OCI-LY7 (cell line): ENCODE measurements around the gene UGT1A4. TPM values are rescaled to one million over a fixed set of nuclear protein-coding genes. Genes with fewer than 3 reads are reported as not detected.

Experiments
- BruUV-seq: library from RNA; stranded (reverse); fragments of 400-500 nt; replicated peaks from 2 replicates; lab custom pipeline; 2021; lab: Mats Ljungman, UMichigan
- CTCF ChIA-PET: fragments of 300-600 bp; sonication (Branson Sonifier 250); formaldehyde crosslinking; loops from one replicate; lab custom pipeline; 2022; ENCODE audit warnings: antibody characterized with exemption; ENCODE audit not compliant: unreplicated experiment; lab: Charles Lee
- POLR2A ChIA-PET: fragments of 300-600 bp; sonication (Branson Sonifier 250); formaldehyde crosslinking; loops from one replicate; lab custom pipeline; 2022; ENCODE audit warnings: antibody characterized with exemption; lab: Charles Lee
- DNase-seq: peaks from one replicate; pipeline ENCODE4 v3.0.0-alpha.2; 2015; ENCODE audit warnings: low spot score
- H2AFZ ChIP-seq: fragments of 200-600 bp; sonication (generic), shearing (Covaris generic); 2 replicates; pipeline ENCODE4 v1.6.1; 2014; ENCODE audit warnings: mild to moderate bottlenecking, antibody characterized with exemption, low read length, moderate library complexity
- H3K27ac ChIP-seq: fragments of 200-600 bp; sonication (generic); 2 replicates; pipeline ENCODE4 v1.5.1; 2014; ENCODE audit warnings: mixed run types, low read depth, mild to moderate bottlenecking, moderate library complexity, low read length, inconsistent platforms; ENCODE audit not compliant: poor library complexity, severe bottlenecking
- H3K36me3 ChIP-seq: fragments of 200-600 bp; sonication (generic); 2 replicates; pipeline ENCODE4 v1.6.1; 2014; ENCODE audit warnings: mild to moderate bottlenecking, antibody characterized with exemption, low read length, moderate library complexity, mixed read lengths; ENCODE audit not compliant: insufficient read depth
- H3K4me1 ChIP-seq: fragments of 200-600 bp; sonication (generic); 2 replicates; pipeline ENCODE4 v1.5.1; 2014; ENCODE audit warnings: mild to moderate bottlenecking, low read length; ENCODE audit not compliant: insufficient read depth, poor library complexity, severe bottlenecking
- H3K4me2 ChIP-seq: fragments of 200-600 bp; sonication (generic); 2 replicates; pipeline ENCODE4 v1.6.1; 2014; ENCODE audit warnings: mild to moderate bottlenecking, low read length
- H3K4me3 ChIP-seq: fragments of 200-600 bp; sonication (generic); 2 replicates; pipeline ENCODE4 v1.5.1; 2014; ENCODE audit warnings: mild to moderate bottlenecking, low read depth, low read length; ENCODE audit not compliant: poor library complexity, severe bottlenecking
- H3K79me2 ChIP-seq: fragments of 200-600 bp; sonication (generic); 2 replicates; pipeline ENCODE4 v1.6.1; 2016; ENCODE audit warnings: low read depth, mild to moderate bottlenecking, low read length, moderate library complexity, mixed read lengths; ENCODE audit not compliant: insufficient read depth
- H3K9me2 ChIP-seq: fragments of 200-600 bp; sonication (generic); 2 replicates; pipeline ENCODE4 v1.6.1; 2016; ENCODE audit warnings: mild to moderate bottlenecking, low read length, mixed read lengths; ENCODE audit not compliant: insufficient read depth
- H3K9me3 ChIP-seq: fragments of 200-600 bp; sonication (generic); 2 replicates; pipeline ENCODE4 v1.6.1; 2014; ENCODE audit warnings: mild to moderate bottlenecking, mixed run types, low read length, mixed read lengths
- H4K20me1 ChIP-seq: fragments of 200-600 bp; sonication (generic); 2 replicates; pipeline ENCODE4 v1.6.1; 2014; ENCODE audit warnings: mild to moderate bottlenecking, antibody characterized with exemption, low read length, moderate library complexity, mixed read lengths; ENCODE audit not compliant: insufficient read depth
- CTCF ChIP-seq: fragments of 200-600 bp; sonication (generic); conservative IDR thresholded peaks from 2 replicates; pipeline ENCODE4 v1.5.1; 2014; ENCODE audit warnings: mild to moderate bottlenecking, antibody characterized with exemption, low read length, moderate library complexity, mixed read lengths
- EZH2phosphoT487 ChIP-seq: fragments of 200-600 bp; sonication (generic); IDR thresholded peaks from 2 replicates; pipeline ENCODE4 v1.6.1; 2018; ENCODE audit warnings: low read depth, borderline replicate concordance, mild to moderate bottlenecking, mixed run types, antibody characterized with exemption, low read length, moderate library complexity, mixed read lengths
- intact Hi-C: fragments of 100-400 bp; cut with micrococcal nuclease; formaldehyde crosslinking; loops from one replicate; pipeline ENCODE4 v1.10.0; 2022; ENCODE audit not compliant: unreplicated experiment
- total RNA-seq, 2 experiments: library from RNA; depleted of rRNA in 1 of 2; stranded (reverse); fragments of >200 nt in 1 of 2; shearing (Covaris generic) in 1 of 2; gene quantifications; 2 replicates each; pipeline ENCODE4 v1.2.3, GENCODE V29; 2014 to 2022

The UGT1A4 gene
- total RNA-seq, 2 experiments from 2014 or later, result not detected

GRCh38 chr2:233754872-233755611, 36.5 kb downstream of the UGT1A4 start:
- no TSS peak for BruUV-seq
- POLR2A ChIA-PET, result no interaction called here

GRCh38 chr2:233756429-233757081, 38.0 kb downstream of the UGT1A4 start:
- Histone ChIP-seq H3K4me3 (no peak overlapping the region), H3K4me2 (no peak overlapping the region), H3K27ac (no peak overlapping the region), H3K9me3 (no peaks in the 10 kb centered on the region), H2AFZ (no peak overlapping the region), H3K79me2 (no peaks in the 10 kb centered on the region), H3K4me1 (no peaks in the 10 kb centered on the region), H3K36me3 (no peaks in the 10 kb centered on the region), H3K9me2 (no peaks in the 10 kb centered on the region; the same call in 1 of the 2 replicates), H4K20me1 (no peaks in the 10 kb centered on the region)
- intact Hi-C loops, result no loop called here
- no TSS peak for BruUV-seq
- POLR2A ChIA-PET, result no interaction called here
- CTCF ChIA-PET, result no interaction called here
- no peak for DNase-seq
- TF ChIP-seq EZH2phosphoT487 (no peak), CTCF (no peak)

More at GRCh38 chr2:233754872-233755611, 36.5 kb downstream of the UGT1A4 start:
- TF ChIP-seq EZH2phosphoT487, result no peak
- TF ChIP-seq CTCF, result no peak
- Histone ChIP-seq H3K4me1 (no peaks in the 10 kb centered on the region), H3K4me2 (no peak overlapping the region), H3K79me2 (no peaks in the 10 kb centered on the region), H3K9me2 (no peaks in the 10 kb centered on the region; the same call in 1 of the 2 replicates), H4K20me1 (no peaks in the 10 kb centered on the region), H2AFZ (no peak overlapping the region), H3K4me3 (no peak overlapping the region), H3K9me3 (no peaks in the 10 kb centered on the region), H3K27ac (no peak overlapping the region), H3K36me3 (no peaks in the 10 kb centered on the region)
- no peak for DNase-seq
- CTCF ChIA-PET, result no interaction called here
- intact Hi-C loops, result no loop called here

GRCh38 chr2:233758141-233758540, 39.6 kb downstream of the UGT1A4 start:
- no peaks in the 10 kb centered on the region for H3K4me1 ChIP-seq
- TF ChIP-seq CTCF (no peak), EZH2phosphoT487 (no peak)
- ChIA-PET CTCF (no interaction called here), POLR2A (no interaction called here)
- no peaks in the 10 kb centered on the region; the same call in 1 of the 2 replicates for H3K9me2 ChIP-seq
- no peak overlapping the region for H2AFZ ChIP-seq
- no peaks in the 10 kb centered on the region for H3K79me2 ChIP-seq
- no peak overlapping the region for H3K4me3 ChIP-seq
- intact Hi-C loops, result no loop called here
- no TSS peak for BruUV-seq
- no peaks in the 10 kb centered on the region for H3K36me3 ChIP-seq
- no peak for DNase-seq
- no peaks in the 10 kb centered on the region for H4K20me1 ChIP-seq
- no peak overlapping the region for H3K4me2 ChIP-seq
- no peak overlapping the region for H3K27ac ChIP-seq
- H3K9me3 ChIP-seq, result no peaks in the 10 kb centered on the region
